Heart left ventricle (tissue), 16 donors: ENCODE results near the gene CARD14. TPM values are rescaled to one million over a fixed set of nuclear protein-coding genes. Genes with fewer than 3 reads are reported as not detected.
"Not testable (repeated sequence)": the region's sequence is repeated elsewhere in the genome, so short reads cannot be mapped to it uniquely, and the experiment has no call there.

Source experiments
- ATAC-seq, 4 donors: fragments of 200-7000 bp; cut with Tn5 transposase; one replicate each; pipeline ENCODE4 v1.9.1; 2020 to 2022; ENCODE audit warnings: moderate library complexity in 4 of 4, mild to moderate bottlenecking in 3 of 4, moderate number of reproducible peaks in 1 of 4
- DNase-seq, 5 donors: peaks; one replicate each; pipeline ENCODE4 v3.0.0-alpha.2; 2020
- H3K27ac ChIP-seq, 12 donors: fragments of 200-600 bp; sonication (generic) in 4 of 12; one replicate each; pipeline versions ENCODE4 v1.5.0 to v1.8.0; 2016 to 2022; ENCODE audit warnings: mild to moderate bottlenecking in 2 of 12
- H3K27me3 ChIP-seq, 9 donors: fragments of 200-600 bp; sonication (generic) in 2 of 9; one replicate each; pipeline versions ENCODE4 v1.5.1 to v1.8.0; 2016 to 2022; ENCODE audit warnings: mild to moderate bottlenecking in 3 of 9
- H3K36me3 ChIP-seq, 9 donors: fragments of 200-600 bp; sonication (generic) in 2 of 9; one replicate each; pipeline versions ENCODE4 v1.5.0 to v1.8.0; 2018 to 2022; ENCODE audit warnings: mild to moderate bottlenecking in 2 of 9
- H3K4me1 ChIP-seq, 12 donors: fragments of 200-600 bp; sonication (generic) in 4 of 12; one replicate each; pipeline versions ENCODE4 v1.5.0 to v1.8.0; 2016 to 2022; ENCODE audit warnings: mild to moderate bottlenecking in 3 of 12
- H3K4me3 ChIP-seq, 12 donors: fragments of 200-600 bp; sonication (generic) in 4 of 12; one replicate each; pipeline versions ENCODE4 v1.5.0 to v1.8.0; 2017 to 2022; ENCODE audit warnings: mild to moderate bottlenecking in 9 of 12, moderate library complexity in 4 of 12
- H3K9me3 ChIP-seq, 12 donors: fragments of 200-600 bp; sonication (generic) in 4 of 12; one replicate each; pipeline versions ENCODE4 v1.5.0 to v1.8.0; 2016 to 2022; ENCODE audit warnings: mild to moderate bottlenecking in 1 of 12
- CTCF ChIP-seq, 12 donors: fragments of 200-600 bp; sonication (generic) in 4 of 12; IDR thresholded peaks; one replicate each; pipeline versions ENCODE4 v1.5.0 to v1.8.0; 2018 to 2022; ENCODE audit warnings: antibody characterized with exemption in 12 of 12, mild to moderate bottlenecking in 5 of 12
- POLR2A ChIP-seq, 2 donors: fragments of 450-650 bp; IDR thresholded peaks; one replicate each; pipeline ENCODE4 v1.6.1; 2017; ENCODE audit warnings: antibody characterized with exemption in 2 of 2, mild to moderate bottlenecking in 2 of 2, moderate library complexity in 2 of 2
- WGBS, 4 donors: extraction: QIAGEN DNeasy Blood & Tissue Kit in 2 of 4; methylation state at CpG; one replicate each; pipeline versions ENCODE4 v1.1.5 to v1.1.7; 2013 to 2018; 5-methylcytosine and 5-hydroxymethylcytosine counted together
- intact Hi-C, 10 donors: fragments of 100-400 bp; cut with DNase I; formaldehyde crosslinking; loops; one replicate each; pipeline versions ENCODE4 v1.11.1 to v1.14.2; 2022
- polyA plus RNA-seq, 2 donors: library from polyadenylated mRNA; stranded (reverse); fragments of 200-250 nt; gene quantifications; one replicate each; pipeline ENCODE4 v1.2.3, GENCODE V29; 2013
- total RNA-seq, 9 donors: library from RNA; depleted of rRNA in 2 of 9; stranded (reverse); fragments of >200 nt in 2 of 9; fragmentation: NEBNext Ultra II Directional in 3 of 9; extraction: Animal tissue kit (Norgen Biotek cat#: 25700) in 3 of 9; gene quantifications; one replicate each; pipeline versions ENCODE4 v1.1.0 to v1.2.4, GENCODE V29; 2016 to 2023
- donor health status: ischemic (EF 13 %, LVEDD 7.1; RV severe dilation, severe dysfunction).
- donor health status: healthy with polysubstance abuse.
- donor health status: DM: no; HTN: yes; CAD: no.
- donor health status: DM: no; HTN: no; CAD: no.
- donor health status: ischemic (EF 25% LVEDD 6.9; RV normal size, moderate dysfunction).
- donor health status: ischemic (EF 25% LVEDD 5.7; RV mildly dilated, moderate dysfunction).
- donor health status: healthy.
- donor health status: DM: yes; HTN: yes; CAD: no.
- donor health status: ischemic (EF 35%, LVEDD 5.7; RV mildly dilated, moderate dysfunction).
- donor health status: nonischemic (EF 11% LVEDD 7.7; RV severe dilation, severe dysfunction).
- donor health status: DM: yes; HTN: yes; CAD: no.
- donor health status: PGD.
- donor health status: ischemic (EF 29% LVEDD 5.4; RV normal size, mild dysfunction).
- donor health status: nonischemic (EF 23%, LVEDD 6.1; RV moderate dilation, normal function).

CARD14 gene
- total and polyA plus RNA-seq, 11 donors = 0.11 to 0.44 (median 0.19) TPM; not detected in 5

- no peaks in the 10 kb centered on the region for H3K27me3 ChIP-seq
- H3K27ac ChIP-seq = no peak overlapping the region
- ATAC-seq (no peak), DNase-seq (peak in 1 of 5 donors; percentile 20)
- no peaks in the 10 kb centered on the region for H3K9me3 ChIP-seq
- peaks cover 0 to 24% (median 8%) of the 10 kb centered on the region in 9 donors for H3K36me3 ChIP-seq
- intact Hi-C loops = loop anchor here in 2 of 10 donors (5.0 to 10.0 kb wide), 2 partner anchors 109 to 251 kb away; partner anchors contain the start of gene EIF4A3 (in 1 of the 2)
- H3K4me1 ChIP-seq = peaks cover 0 to 40% (median 5%) of the 10 kb centered on the region in 12 donors
- H3K4me3 ChIP-seq = no peak overlapping the region
- 97 to 99% (median 97%) methylated on average over 5 of the region's 5 CpGs for WGBS, 4 donors
- TF ChIP-seq POLR2A (IDR thresholded peaks at IDR 0.05) (no peak), CTCF (IDR thresholded peaks at IDR 0.05) (no peak)
Observed at GRCh38 chr17:80256034-80256350, 86.2 kb downstream of the CARD14 start.

- Histone ChIP-seq H3K4me1 (peaks cover 4 to 56% (median 17%) of the 10 kb centered on the region in 12 donors), H3K4me3 (no peak overlapping the region), H3K36me3 (peaks cover 0 to 6% (median 1%) of the 10 kb centered on the region in 9 donors), H3K9me3 (no peaks in the 10 kb centered on the region), H3K27ac (peak overlapping the region in 1 of 12 donors; percentile 20), H3K27me3 (no peaks in the 10 kb centered on the region)
- ATAC-seq = no peak
- no peak for DNase-seq
- no peak for TF ChIP-seq CTCF (IDR thresholded peaks at IDR 0.05)
- no peak for TF ChIP-seq POLR2A (IDR thresholded peaks at IDR 0.05)
- 76 to 87% (median 81%) methylated on average over 13 to 14 of the region's 14 CpGs for WGBS, 4 donors
- intact Hi-C loops = loop anchor here in 2 of 10 donors (5.0 to 10.0 kb wide), 2 partner anchors 110 to 253 kb away; partner anchors contain the start of gene EIF4A3 (in 1 of the 2)
Observed at GRCh38 chr17:80257716-80258213, 87.9 kb downstream of the CARD14 start.

DNA sequence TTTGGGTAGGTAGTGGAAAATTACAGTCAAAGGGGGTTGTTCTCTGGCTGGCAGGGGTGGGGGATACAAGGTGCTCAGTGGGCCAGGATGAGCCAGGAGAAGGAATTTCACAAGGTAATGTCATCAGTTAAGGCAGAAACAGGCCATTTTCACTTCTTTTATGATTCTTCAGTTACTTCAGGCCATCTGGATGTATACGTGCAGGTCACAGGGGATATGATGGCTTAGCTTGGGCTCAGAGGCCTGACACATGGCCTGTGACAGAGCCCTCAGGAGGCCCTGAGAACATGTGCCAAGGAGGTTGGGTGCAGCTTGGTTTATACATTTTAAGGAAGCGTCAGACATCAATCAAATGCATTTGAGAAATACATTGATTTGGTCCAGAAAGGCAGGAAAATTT, 88.5 kb downstream of the CARD14 start:
- ATAC-seq, H3K27me3 ChIP-seq, DNase-seq, H3K27ac ChIP-seq, H3K9me3 ChIP-seq, H3K4me3 ChIP-seq, H3K36me3 ChIP-seq: not testable (repeated sequence)
- H3K4me1 ChIP-seq = peaks cover 6 to 61% (median 22%) of the 10 kb centered on the region in 12 donors
- intact Hi-C loops = loop anchor here in 2 of 10 donors (5.0 to 10.0 kb wide), 2 partner anchors 111 to 253 kb away; partner anchors contain the start of gene EIF4A3 (in 1 of the 2)
- WGBS, 4 donors = 87 to 93% (median 91%) methylated on average over 2 of the region's 2 CpGs

Other genes with a start within 250 kb of the CARD14 start
- 10 to 100 TPM; 12.3 to 22.1 (median 17.5) TPM for gene TBC1D16, start 134.2 kb upstream of the CARD14 start, total RNA-seq
- 10 to 100 TPM in 1 of 2 donors, 1 to 10 TPM in 1; 5.3 to 14.1 TPM for gene TBC1D16, start 134.2 kb upstream of the CARD14 start, polyA plus RNA-seq
- gene CCDC40, start 133.4 kb upstream of the CARD14 start, total RNA-seq = 1 to 10 TPM; 2.4 to 9.0 (median 5.9) TPM
- 1 to 10 TPM; 2.7 to 6.1 TPM for gene CCDC40, start 133.4 kb upstream of the CARD14 start, polyA plus RNA-seq
- 100 to 1,000 TPM in 1 of 9 donors, 10 to 100 TPM in 8; 27.5 to 109 (median 48.0) TPM for gene GAA, start 68.4 kb upstream of the CARD14 start, total RNA-seq
- 10 to 100 TPM; 31.2 to 33.0 TPM for gene GAA, start 68.4 kb upstream of the CARD14 start, polyA plus RNA-seq
- gene EIF4A3, start 22.9 kb upstream of the CARD14 start, total RNA-seq = 10 to 100 TPM; 20.4 to 45.1 (median 31.6) TPM
- gene EIF4A3, start 22.9 kb upstream of the CARD14 start, polyA plus RNA-seq = 10 to 100 TPM; 17.8 to 57.5 TPM
- 10 to 100 TPM in 8 of 9 donors, 1 to 10 TPM in 1; 6.4 to 27.0 (median 14.9) TPM for gene SGSH, start 50.3 kb downstream of the CARD14 start, total RNA-seq
- 10 to 100 TPM; 11.9 to 12.8 TPM for gene SGSH, start 50.3 kb downstream of the CARD14 start, polyA plus RNA-seq
- 10 to 100 TPM in 2 of 9 donors, 1 to 10 TPM in 7; 2.4 to 13.0 (median 4.6) TPM for gene SLC26A11, start 50.4 kb downstream of the CARD14 start, total RNA-seq
- 1 to 10 TPM; 2.7 to 3.4 TPM for gene SLC26A11, start 50.4 kb downstream of the CARD14 start, polyA plus RNA-seq
- 100 to 1,000 TPM in 1 of 9 donors, 10 to 100 TPM in 8; 24.2 to 167 (median 32.7) TPM for gene RNF213, start 90.8 kb downstream of the CARD14 start, total RNA-seq
- 10 to 100 TPM; 23.1 to 31.4 TPM for gene RNF213, start 90.8 kb downstream of the CARD14 start, polyA plus RNA-seq
- 10 to 100 TPM in 5 of 9 donors, 1 to 10 TPM in 4; 4.2 to 16.2 (median 11.2) TPM for gene ENDOV, start 245.1 kb downstream of the CARD14 start, total RNA-seq
- 1 to 10 TPM; 8.5 TPM for gene ENDOV, start 245.1 kb downstream of the CARD14 start, polyA plus RNA-seq